Lower leg skin (tissue), 4 donors: Measurements from ENCODE around the gene RBM20. TPM values are rescaled to one million over a fixed set of nuclear protein-coding genes. Genes with fewer than 3 reads are reported as not detected.

Experiments
- DNase-seq, 2 donors: peaks; one replicate each; pipeline ENCODE4 v3.0.0-alpha.2; 2019; ENCODE audit warnings: low spot score in 2 of 2
- H3K4me3 ChIP-seq: fragments of 200-600 bp; sonication (generic); 2 replicates; pipeline ENCODE4 v1.5.1; 2017; ENCODE audit warnings: mild to moderate bottlenecking, low read depth; ENCODE audit not compliant: poor library complexity, severe bottlenecking
- POLR2A ChIP-seq, 2 donors: fragments of 450-650 bp; IDR thresholded peaks; one replicate each; pipeline ENCODE4 v1.6.1; 2016 to 2017; ENCODE audit warnings: antibody characterized with exemption in 2 of 2, mild to moderate bottlenecking in 1 of 2, moderate library complexity in 1 of 2
- WGBS, 2 donors: methylation state at CpG; one replicate each; pipeline ENCODE4 v1.1.5; 2018; 5-methylcytosine and 5-hydroxymethylcytosine counted together
- intact Hi-C: fragments of 100-400 bp; cut with DNase I; formaldehyde crosslinking; loops from one replicate; pipeline ENCODE4 v1.15.0; 2023; ENCODE audit warnings: low total_unique reads
- total RNA-seq, 4 donors: library from RNA; depleted of rRNA; stranded (reverse); fragments of >200 nt; gene quantifications; one replicate each; pipeline ENCODE4 v1.1.0, GENCODE V29; 2016
- TF ChIP-seq, protein P1 (sequence below), 3 donors: fragments of 450-650 bp; IDR thresholded peaks; one replicate each; pipeline ENCODE4 v1.5.1; 2016; ENCODE audit warnings: antibody characterized with exemption in 3 of 3, mild to moderate bottlenecking in 3 of 3, moderate library complexity in 2 of 3

The RBM20 gene
- total RNA-seq, 4 donors from 2014 or later: 0.66 to 6.2 (median 3.5) TPM

GRCh38 chr10:110682348-110682747 lies 38.2 kb downstream of the RBM20 start:
- 70 to 84% methylated on average over 3 of the region's 3 CpGs for WGBS, 2 donors
- TF ChIP-seq POLR2A (IDR thresholded peaks at IDR 0.05): no peak
- TF ChIP-seq, protein P1, sequence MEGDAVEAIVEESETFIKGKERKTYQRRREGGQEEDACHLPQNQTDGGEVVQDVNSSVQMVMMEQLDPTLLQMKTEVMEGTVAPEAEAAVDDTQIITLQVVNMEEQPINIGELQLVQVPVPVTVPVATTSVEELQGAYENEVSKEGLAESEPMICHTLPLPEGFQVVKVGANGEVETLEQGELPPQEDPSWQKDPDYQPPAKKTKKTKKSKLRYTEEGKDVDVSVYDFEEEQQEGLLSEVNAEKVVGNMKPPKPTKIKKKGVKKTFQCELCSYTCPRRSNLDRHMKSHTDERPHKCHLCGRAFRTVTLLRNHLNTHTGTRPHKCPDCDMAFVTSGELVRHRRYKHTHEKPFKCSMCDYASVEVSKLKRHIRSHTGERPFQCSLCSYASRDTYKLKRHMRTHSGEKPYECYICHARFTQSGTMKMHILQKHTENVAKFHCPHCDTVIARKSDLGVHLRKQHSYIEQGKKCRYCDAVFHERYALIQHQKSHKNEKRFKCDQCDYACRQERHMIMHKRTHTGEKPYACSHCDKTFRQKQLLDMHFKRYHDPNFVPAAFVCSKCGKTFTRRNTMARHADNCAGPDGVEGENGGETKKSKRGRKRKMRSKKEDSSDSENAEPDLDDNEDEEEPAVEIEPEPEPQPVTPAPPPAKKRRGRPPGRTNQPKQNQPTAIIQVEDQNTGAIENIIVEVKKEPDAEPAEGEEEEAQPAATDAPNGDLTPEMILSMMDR (IDR thresholded peaks at IDR 0.05): no peak
- intact Hi-C loops: no loop called here
- DNase-seq: no peak
- H3K4me3 ChIP-seq: no peak overlapping the region

DNA sequence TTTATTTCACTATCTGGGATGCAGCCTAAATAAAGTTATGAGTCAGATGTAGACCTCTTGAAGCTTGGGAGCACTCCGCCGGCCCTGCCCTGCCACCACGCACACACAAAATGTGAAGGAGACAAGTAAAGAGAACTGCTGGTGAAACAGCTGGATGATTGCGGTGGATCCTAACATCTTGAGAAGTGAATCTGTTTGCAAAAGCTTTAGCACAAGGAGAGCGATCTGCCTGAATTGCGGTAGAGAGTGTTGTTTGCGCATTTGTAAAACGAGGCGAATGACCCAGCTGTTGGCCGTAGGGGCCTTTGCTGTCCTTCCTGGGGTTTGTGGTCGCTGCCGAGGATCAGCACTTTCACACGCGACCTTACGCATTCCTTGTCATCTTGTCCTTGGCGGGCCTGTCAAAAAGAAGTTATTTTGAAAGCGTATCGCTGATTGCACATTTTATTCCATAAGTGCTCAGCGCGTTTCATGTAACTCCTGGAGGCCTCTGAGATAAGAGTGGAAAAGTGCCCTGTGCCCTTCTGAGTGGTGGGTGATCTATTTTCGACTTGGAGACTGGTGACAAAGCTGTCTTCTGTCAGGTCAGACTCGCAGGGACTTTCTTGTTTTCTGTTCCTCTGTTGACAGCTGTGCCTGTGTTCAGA lies 40.8 kb downstream of the RBM20 start:
- intact Hi-C loops: no loop called here
- TF ChIP-seq, protein P1 (IDR thresholded peaks at IDR 0.05): no peak
- no peak for TF ChIP-seq POLR2A (IDR thresholded peaks at IDR 0.05)
- no peak overlapping the region for H3K4me3 ChIP-seq
- DNase-seq: no peak
- WGBS, 2 donors: 83 to 89% methylated on average over 22 of the region's 22 CpGs

GRCh38 chr10:110686047-110686446 lies 41.9 kb downstream of the RBM20 start:
- TF ChIP-seq POLR2A (IDR thresholded peaks at IDR 0.05): no peak
- TF ChIP-seq, protein P1 (IDR thresholded peaks at IDR 0.05): no peak
- intact Hi-C loops: no loop called here
- no peak for DNase-seq
- H3K4me3 ChIP-seq: no peak overlapping the region
- 93 to 96% methylated on average over 6 of the region's 6 CpGs for WGBS, 2 donors

- DNase-seq: no peak
- no peak for TF ChIP-seq POLR2A (IDR thresholded peaks at IDR 0.05)
- TF ChIP-seq, protein P1 (IDR thresholded peaks at IDR 0.05): no peak
- intact Hi-C loops: no loop called here
- WGBS, 2 donors: 98 to 100% methylated on average over 2 of the region's 2 CpGs
- no peak overlapping the region for H3K4me3 ChIP-seq
Measured at GRCh38 chr10:110686949-110687348, 42.8 kb downstream of the RBM20 start.

GRCh38 chr10:110687400-110687799 lies 43.3 kb downstream of the RBM20 start:
- WGBS, 2 donors: 81 to 84% methylated on average over 6 of the region's 6 CpGs
- H3K4me3 ChIP-seq: no peak overlapping the region
- intact Hi-C loops: no loop called here
- TF ChIP-seq, protein P1 (IDR thresholded peaks at IDR 0.05): no peak
- TF ChIP-seq POLR2A (IDR thresholded peaks at IDR 0.05): no peak
- no peak for DNase-seq

DNA sequence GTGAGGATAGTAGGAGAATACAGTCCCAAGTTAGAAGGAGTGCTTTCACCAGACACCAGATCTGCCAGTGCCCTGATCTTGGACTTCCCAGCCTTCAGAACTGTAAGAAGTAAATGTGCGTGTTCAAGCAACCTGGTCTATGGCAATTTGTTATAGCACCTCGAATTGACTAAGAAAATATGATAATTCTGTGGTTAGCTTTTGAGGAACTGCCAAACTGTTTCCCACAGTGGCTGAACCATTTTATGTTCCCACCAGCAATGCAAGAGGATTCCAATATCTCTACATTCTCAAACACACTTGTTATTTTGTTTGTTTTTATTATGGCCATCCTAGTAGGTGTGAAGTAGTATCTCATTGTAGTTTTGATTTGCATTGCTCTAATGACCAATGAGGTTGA lies 47.0 kb downstream of the RBM20 start:
- 81 to 95% methylated on average over 2 of the region's 2 CpGs for WGBS, 2 donors
- DNase-seq: no peak
- TF ChIP-seq, protein P1 (IDR thresholded peaks at IDR 0.05): no peak
- no peak overlapping the region for H3K4me3 ChIP-seq
- intact Hi-C loops: no loop called here
